Trophoblast cell (in vitro differentiated cells and primary cell): ENCODE results near the gene C10orf67.

Experiments
- DNase-seq, 2 donors: peaks; one replicate each; pipeline ENCODE4 v3.0.0-alpha.2; 2016
- H2AFZ ChIP-seq: 2 replicates; pipeline ENCODE4 v1.6.1; 2013; ENCODE audit warnings: low read length, moderate library complexity, mild to moderate bottlenecking; ENCODE audit not compliant: insufficient read depth, poor library complexity
- H2AK5ac ChIP-seq: 2 replicates; pipeline ENCODE4 v1.6.1; 2013; ENCODE audit warnings: mild to moderate bottlenecking, low read length
- H2BK120ac ChIP-seq: 2 replicates; pipeline ENCODE4 v1.6.1; 2013; ENCODE audit warnings: low read length, mild to moderate bottlenecking, moderate library complexity; ENCODE audit not compliant: insufficient read depth, poor library complexity
- H2BK12ac ChIP-seq: 2 replicates; pipeline ENCODE4 v1.6.1; 2013; ENCODE audit warnings: mild to moderate bottlenecking, low read length, moderate library complexity
- H2BK5ac ChIP-seq: 2 replicates; pipeline ENCODE4 v1.6.1; 2013; ENCODE audit warnings: low read length, low read depth, moderate library complexity, mild to moderate bottlenecking; ENCODE audit not compliant: poor library complexity
- H3K14ac ChIP-seq: 2 replicates; pipeline ENCODE4 v1.6.1; 2013; ENCODE audit warnings: mild to moderate bottlenecking, low read length
- H3K18ac ChIP-seq: 2 replicates; pipeline ENCODE4 v1.6.1; 2013; ENCODE audit warnings: mild to moderate bottlenecking, low read length
- H3K23ac ChIP-seq: 2 replicates; pipeline ENCODE4 v1.6.1; 2013; ENCODE audit warnings: low read length
- H3K27ac ChIP-seq: 2 replicates; pipeline ENCODE4 v1.5.1; 2013; ENCODE audit warnings: low read depth, mild to moderate bottlenecking, inconsistent platforms, low read length, moderate library complexity
- H3K27me3 ChIP-seq: 2 replicates; pipeline ENCODE4 v1.6.1; 2013; ENCODE audit warnings: inconsistent platforms, mild to moderate bottlenecking, low read length, moderate library complexity; ENCODE audit not compliant: insufficient read depth
- H3K36me3 ChIP-seq, 2 experiments: 1 replicate in 1 of 2; 2 replicates in 1 of 2; pipeline ENCODE4 v1.6.1; 2013; ENCODE audit warnings: low read length in 2 of 2, mild to moderate bottlenecking in 2 of 2, moderate library complexity in 1 of 2; ENCODE audit not compliant: insufficient read depth in 2 of 2, control insufficient read depth in 1 of 2
- H3K4ac ChIP-seq: 2 replicates; pipeline ENCODE4 v1.6.1; 2013; ENCODE audit warnings: low read depth, mild to moderate bottlenecking, low read length, moderate library complexity
- H3K4me1 ChIP-seq, 2 experiments: 1 replicate in 1 of 2; 2 replicates in 1 of 2; pipeline ENCODE4 v1.6.1; 2013; ENCODE audit warnings: low read length in 2 of 2, mild to moderate bottlenecking in 2 of 2, moderate library complexity in 1 of 2; ENCODE audit not compliant: insufficient read depth in 2 of 2, control insufficient read depth in 1 of 2
- H3K4me2 ChIP-seq: 2 replicates; pipeline ENCODE4 v1.6.1; 2013; ENCODE audit warnings: inconsistent platforms, mild to moderate bottlenecking, low read length, moderate library complexity
- H3K4me3 ChIP-seq: 2 replicates; pipeline ENCODE4 v1.5.1; 2013; ENCODE audit warnings: mild to moderate bottlenecking, low read depth, low read length, inconsistent platforms
- H3K79me1 ChIP-seq: one replicate; pipeline ENCODE4 v1.6.1; 2013; ENCODE audit warnings: low read length
- H3K79me2 ChIP-seq: 2 replicates; pipeline ENCODE4 v1.6.1; 2013; ENCODE audit warnings: low read length, mild to moderate bottlenecking; ENCODE audit not compliant: control insufficient read depth, insufficient read depth, poor library complexity
- H3K9ac ChIP-seq: 2 replicates; pipeline ENCODE4 v1.6.1; 2013; ENCODE audit warnings: mild to moderate bottlenecking, low read length
- H3K9me3 ChIP-seq: 2 replicates; pipeline ENCODE4 v1.6.1; 2013; ENCODE audit warnings: low read depth, mild to moderate bottlenecking, control low read depth, inconsistent platforms, low read length; ENCODE audit not compliant: insufficient read depth
- H4K12ac ChIP-seq: 2 replicates; pipeline ENCODE4 v1.6.1; 2013; ENCODE audit warnings: low read depth, mild to moderate bottlenecking, low read length, moderate library complexity
- H4K8ac ChIP-seq: 2 replicates; pipeline ENCODE4 v1.6.1; 2013; ENCODE audit warnings: low read depth, mild to moderate bottlenecking, low read length, moderate library complexity
- H4K91ac ChIP-seq: one replicate; pipeline ENCODE4 v1.6.1; 2013; ENCODE audit warnings: low read depth, mild to moderate bottlenecking, low read length, moderate library complexity
- WGBS: extraction: QIAGEN DNeasy Blood & Tissue Kit; methylation state at CpG from one replicate; pipeline ENCODE4 v1.1.7; 2013; ENCODE audit warnings: missing lambda C conversion rate; ENCODE audit not compliant: insufficient read length, insufficient coverage; ENCODE audit errors: extremely low coverage; 5-methylcytosine and 5-hydroxymethylcytosine counted together

Gene C10orf67

DNA sequence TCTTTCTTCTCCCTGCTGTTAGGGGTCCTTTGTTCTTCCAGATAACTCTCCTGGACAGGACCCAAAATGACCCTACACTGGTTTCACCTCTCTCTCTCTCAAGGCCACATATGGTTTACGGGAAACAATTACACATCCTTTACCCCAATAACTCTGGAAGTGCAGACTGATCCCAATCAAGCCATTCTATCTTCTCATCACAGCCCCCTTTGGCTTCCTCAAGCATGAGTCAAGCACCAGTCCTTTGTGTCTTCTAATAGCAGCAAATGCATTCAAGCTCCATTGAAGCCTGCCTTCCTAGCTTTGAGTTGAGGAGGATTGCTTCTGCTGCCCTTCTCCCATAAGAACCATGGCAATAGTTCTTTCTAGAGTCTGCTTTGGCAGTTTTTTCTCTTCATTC is 20.2 kb downstream of the C10orf67 start:
- no peak for DNase-seq
- no peak overlapping the region for H3K4me3 ChIP-seq
- H2AK5ac ChIP-seq, result no peak overlapping the region
- H3K18ac ChIP-seq, result no peak overlapping the region
- H2BK120ac ChIP-seq, result no peak overlapping the region
- H3K9me3 ChIP-seq, result no peaks in the 10 kb centered on the region
- H3K14ac ChIP-seq, result no peak overlapping the region
- H3K9ac ChIP-seq, result no peak overlapping the region
- H3K79me2 ChIP-seq, result no peaks in the 10 kb centered on the region
- no peak overlapping the region for H3K4me2 ChIP-seq
- no peaks in the 10 kb centered on the region for H3K36me3 ChIP-seq
- no peak overlapping the region for H4K12ac ChIP-seq
- no peak overlapping the region for H3K23ac ChIP-seq
- no peaks in the 10 kb centered on the region for H3K4me1 ChIP-seq
- no peak overlapping the region for H2AFZ ChIP-seq
- H3K27ac ChIP-seq, result no peak overlapping the region
- WGBS, result no CpG with 5 or more reads among the region's 1 CpG
- no peak overlapping the region for H2BK5ac ChIP-seq
- no peaks in the 10 kb centered on the region for H3K79me1 ChIP-seq
- H3K27me3 ChIP-seq, result no peaks in the 10 kb centered on the region
- H4K91ac ChIP-seq, result no peak overlapping the region
- H2BK12ac ChIP-seq, result no peak overlapping the region
- no peak overlapping the region for H3K4ac ChIP-seq
- H4K8ac ChIP-seq, result no peak overlapping the region

- H3K27me3 ChIP-seq, result no peaks in the 10 kb centered on the region
- no CpG with 5 or more reads among the region's 1 CpG for WGBS
- no peak overlapping the region for H3K23ac ChIP-seq
- no peak overlapping the region for H3K9ac ChIP-seq
- no peak overlapping the region for H3K27ac ChIP-seq
- no peak overlapping the region for H3K14ac ChIP-seq
- no peak overlapping the region for H2BK5ac ChIP-seq
- H3K4ac ChIP-seq, result no peak overlapping the region
- H2AFZ ChIP-seq, result no peak overlapping the region
- H4K8ac ChIP-seq, result no peak overlapping the region
- no peaks in the 10 kb centered on the region for H3K79me2 ChIP-seq
- H2BK12ac ChIP-seq, result no peak overlapping the region
- H3K36me3 ChIP-seq, result no peaks in the 10 kb centered on the region
- no peaks in the 10 kb centered on the region for H3K9me3 ChIP-seq
- H2AK5ac ChIP-seq, result no peak overlapping the region
- H2BK120ac ChIP-seq, result no peak overlapping the region
- H4K12ac ChIP-seq, result no peak overlapping the region
- no peak overlapping the region for H3K4me3 ChIP-seq
- DNase-seq, result no peak
- no peaks in the 10 kb centered on the region for H3K4me1 ChIP-seq
- no peak overlapping the region for H3K4me2 ChIP-seq
- H3K18ac ChIP-seq, result no peak overlapping the region
- no peaks in the 10 kb centered on the region for H3K79me1 ChIP-seq
- H4K91ac ChIP-seq, result no peak overlapping the region
These were observed 22.5 kb downstream of the C10orf67 start for GRCh38 chr10:23322082-23322481.

- H3K79me1 ChIP-seq, result no peaks in the 10 kb centered on the region
- no peak overlapping the region for H2BK12ac ChIP-seq
- H3K27me3 ChIP-seq, result no peaks in the 10 kb centered on the region
- H2AK5ac ChIP-seq, result no peak overlapping the region
- H4K91ac ChIP-seq, result no peak overlapping the region
- H3K9ac ChIP-seq, result no peak overlapping the region
- no peak overlapping the region for H2AFZ ChIP-seq
- no peaks in the 10 kb centered on the region for H3K79me2 ChIP-seq
- no peak overlapping the region for H2BK5ac ChIP-seq
- no peak overlapping the region for H3K4ac ChIP-seq
- no CpG with 5 or more reads among the region's 4 CpGs for WGBS
- peak overlapping the region; percentile 25 for H3K23ac ChIP-seq
- H3K36me3 ChIP-seq, result no peaks in the 10 kb centered on the region
- no peak overlapping the region for H3K4me2 ChIP-seq
- H3K9me3 ChIP-seq, result no peaks in the 10 kb centered on the region
- no peak overlapping the region for H2BK120ac ChIP-seq
- no peak overlapping the region for H3K4me3 ChIP-seq
- H4K12ac ChIP-seq, result no peak overlapping the region
- no peak overlapping the region for H4K8ac ChIP-seq
- no peaks in the 10 kb centered on the region for H3K4me1 ChIP-seq
- no peak overlapping the region for H3K27ac ChIP-seq
- no peak overlapping the region for H3K18ac ChIP-seq
- DNase-seq, result no peak
- no peak overlapping the region for H3K14ac ChIP-seq
These were observed 24.8 kb downstream of the C10orf67 start for GRCh38 chr10:23319835-23320234.

DNA sequence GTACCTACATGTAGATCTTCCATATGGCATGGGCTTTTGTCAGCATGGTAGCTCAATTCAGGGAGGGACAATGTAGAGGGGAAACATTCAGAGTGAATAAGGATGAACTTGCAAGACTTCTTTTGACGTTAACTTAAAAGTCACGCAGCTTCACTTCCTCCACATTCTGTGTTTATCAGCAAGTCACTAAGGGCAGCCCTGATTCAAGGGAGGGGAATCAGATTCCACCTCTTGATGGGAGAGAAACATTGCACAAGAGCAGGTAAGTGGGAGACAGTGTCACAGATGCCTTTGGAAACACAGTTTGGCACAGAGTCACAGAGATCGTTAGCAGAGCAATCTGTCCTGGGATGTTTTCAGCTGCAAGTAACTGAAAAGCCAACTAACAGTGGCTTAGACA is 26.2 kb downstream of the C10orf67 start:
- Histone ChIP-seq H2AK5ac (no peak overlapping the region), H3K4me3 (no peak overlapping the region), H3K27me3 (no peaks in the 10 kb centered on the region), H2BK5ac (no peak overlapping the region), H2BK120ac (no peak overlapping the region), H3K4ac (no peak overlapping the region), H3K23ac (no peak overlapping the region), H2AFZ (no peak overlapping the region), H3K9ac (no peak overlapping the region), H3K4me2 (no peak overlapping the region), H4K91ac (no peak overlapping the region), H3K79me1 (no peaks in the 10 kb centered on the region), H3K14ac (no peak overlapping the region), H3K36me3 (no peaks in the 10 kb centered on the region), H3K4me1 (no peaks in the 10 kb centered on the region), H4K12ac (no peak overlapping the region), H3K18ac (no peak overlapping the region), H4K8ac (no peak overlapping the region), H3K27ac (no peak overlapping the region), H2BK12ac (no peak overlapping the region), H3K79me2 (no peaks in the 10 kb centered on the region), H3K9me3 (no peaks in the 10 kb centered on the region)
- DNase-seq, result peak in 1 of 2 donors; percentile 26
- no CpG with 5 or more reads among the region's 3 CpGs for WGBS
